Naive thymus-derived CD4-positive, alpha-beta T cell (primary cell): ENCODE measurements around the gene PNISR. TPM values are rescaled to one million over a fixed set of nuclear protein-coding genes. Genes with fewer than 3 reads are reported as not detected.
A peak's percentile ranks its signal among the peaks of the same experiment; 100 is the strongest.
"Not testable (repeated sequence)": the region's sequence is repeated elsewhere in the genome, so short reads cannot be mapped to it uniquely, and the experiment has no call there.

Experiments
- ATAC-seq: fragments of 150-1000 bp; cut with Tn5 transposase; 2 replicates; pipeline ENCODE4 v1.10.0; 2021; ENCODE audit warnings: mild to moderate bottlenecking, moderate library complexity
- CTCF ChIA-PET: fragments of 350-600 bp; sonication (Branson Sonifier 250); formaldehyde crosslinking; loops from one replicate; lab custom pipeline; 2021; ENCODE audit warnings: antibody characterized with exemption; lab: Charles Lee
- POLR2A ChIA-PET: fragments of 350-600 bp; sonication (Branson Sonifier 250); formaldehyde crosslinking; loops from one replicate; lab custom pipeline; 2021; ENCODE audit warnings: antibody characterized with exemption, inconsistent platforms; lab: Charles Lee
- DNase-seq, 9 donors: peaks; one replicate each; pipeline versions ENCODE4 v3.0.0 to v3.0.0-alpha.2; 2020 to 2022; ENCODE audit warnings: mixed read lengths in 1 of 9
- H3K27ac ChIP-seq: one replicate; pipeline ENCODE4 v1.7.0; 2013; ENCODE audit warnings: mild to moderate bottlenecking, low read depth, low read length, moderate library complexity
- H3K27me3 ChIP-seq, 2 donors: one replicate each; pipeline ENCODE4 v1.7.0; 2013; ENCODE audit warnings: low read length in 2 of 2, mild to moderate bottlenecking in 2 of 2, moderate library complexity in 2 of 2; ENCODE audit not compliant: control insufficient read depth in 2 of 2, insufficient read depth in 2 of 2
- H3K36me3 ChIP-seq, 3 experiments: 1 replicate in 2 of 3; 2 replicates in 1 of 3; pipeline ENCODE4 v1.7.0; 2013; ENCODE audit warnings: low read length in 3 of 3, mild to moderate bottlenecking in 3 of 3, moderate library complexity in 1 of 3; ENCODE audit not compliant: insufficient read depth in 3 of 3, control insufficient read depth in 2 of 3
- H3K4me1 ChIP-seq, 2 donors: one replicate each; pipeline ENCODE4 v1.7.0; 2013; ENCODE audit warnings: low read length in 2 of 2, mild to moderate bottlenecking in 2 of 2, moderate library complexity in 1 of 2; ENCODE audit not compliant: control insufficient read depth in 2 of 2, insufficient read depth in 2 of 2
- H3K4me3 ChIP-seq: 2 replicates; pipeline ENCODE4 v1.7.0; 2013; ENCODE audit warnings: mild to moderate bottlenecking, low read length
- H3K9me3 ChIP-seq, 3 experiments: 1 replicate in 2 of 3; 2 replicates in 1 of 3; pipeline ENCODE4 v1.7.0; 2013; ENCODE audit warnings: low read length in 3 of 3; ENCODE audit not compliant: control insufficient read depth in 2 of 3
- H3K27ac Mint-ChIP-seq, 9 donors: one replicate each; pipeline ENCODE4 v1.8.0; 2020 to 2022; ENCODE audit warnings: mixed read lengths in 9 of 9, mild to moderate bottlenecking in 8 of 9, moderate library complexity in 5 of 9, inconsistent platforms in 2 of 9
- H3K27me3 Mint-ChIP-seq, 5 donors: one replicate each; pipeline ENCODE4 v1.8.0; 2021 to 2022; ENCODE audit warnings: mixed read lengths in 5 of 5, mild to moderate bottlenecking in 1 of 5
- H3K36me3 Mint-ChIP-seq, 5 donors: one replicate each; pipeline ENCODE4 v1.8.0; 2020 to 2022; ENCODE audit warnings: mixed read lengths in 5 of 5, mild to moderate bottlenecking in 3 of 5, inconsistent platforms in 1 of 5
- H3K4me1 Mint-ChIP-seq, 7 donors: one replicate each; pipeline ENCODE4 v1.8.0; 2020 to 2022; ENCODE audit warnings: mixed read lengths in 7 of 7, mild to moderate bottlenecking in 3 of 7, inconsistent platforms in 1 of 7
- H3K4me3 Mint-ChIP-seq, 10 donors: one replicate each; pipeline ENCODE4 v1.8.0; 2020 to 2022; ENCODE audit warnings: mild to moderate bottlenecking in 10 of 10, mixed read lengths in 10 of 10, moderate library complexity in 6 of 10, inconsistent platforms in 2 of 10
- H3K9me3 Mint-ChIP-seq, 11 donors: one replicate each; pipeline ENCODE4 v1.8.0; 2020 to 2022; ENCODE audit warnings: mixed read lengths in 11 of 11, mild to moderate bottlenecking in 4 of 11, inconsistent platforms in 1 of 11, moderate library complexity in 1 of 11
- intact Hi-C, 2 donors: fragments of 100-400 bp; cut with micrococcal nuclease; formaldehyde crosslinking; loops; one replicate each; pipeline ENCODE4 v1.15.1; 2023
- polyA plus RNA-seq, 2 donors: library from polyadenylated mRNA; unstranded; fragments of 300-500 nt; fragmentation: Illumina TruSeq; gene quantifications; one replicate each; pipeline ENCODE4 v1.2.3, GENCODE V29; 2021
- total RNA-seq, 6 experiments: library from RNA in 5 of 6; stranded (reverse) in 5 of 6; gene quantifications; 1 replicate in 5 of 6; 2 replicates in 1 of 6; pipeline ENCODE4 v1.2.3 and lab custom pipeline; 2021 to 2026

PNISR gene
- 100 to 1,000 TPM; 146 to 423 (median 302) TPM for total RNA-seq
- 100 to 1,000 TPM in 1 of 2 donors, 10 to 100 TPM in 1; 75.2 to 102 TPM for polyA plus RNA-seq
- total RNA-seq (lab: John Stamatoyannopoulos, UW): 538 reads per million, percentile 98 among the genes with 10 or more reads in this experiment

- Mint-ChIP-seq H3K27me3 (peaks cover 0 to 2% (median 0%) of the 10 kb centered on the region in 5 donors), H3K36me3 (peaks cover 4 to 16% (median 10%) of the 10 kb centered on the region in 5 donors), H3K4me3 (peak within 1 kb of the TSS; percentile 91 to 100 (median 96)), H3K4me1 (peaks cover 47 to 82% (median 69%) of the 10 kb centered on the region in 7 donors), H3K27ac (peak within 1 kb of the TSS; percentile 96 to 100 (median 99)), H3K9me3 (peaks cover 0 to 7% (median 0%) of the 10 kb centered on the region in 11 donors)
- peak within 1 kb of the TSS; percentile 95 for H3K4me3 ChIP-seq
- peak; percentile 71 to 95 (median 92) for DNase-seq
- ChIA-PET POLR2A (interaction anchor here (0.8 to 3.3 kb wide), 11 partner anchors 8 to 146 kb away, joined by 3 to 34 read pairs (median 4); partner anchors contain the start of genes CCNC and COQ3), CTCF (interaction anchor here (0.6 to 1.3 kb wide), 2 partner anchors 14 to 94 kb away, joined by 3 to 9 read pairs; no protein-coding TSS in a partner anchor)
- intact Hi-C loops: loop anchor here (1.0 to 10.0 kb wide), 13 partner anchors 8 to 1460 kb away; partner anchors contain the start of genes ASCC3 (in 2 of the 2), CCNC (in 2 of the 2), COQ3 (in 2 of the 2) and FBXL4 (in 2 of the 2)
- peak; percentile 85 for ATAC-seq
- H3K27ac ChIP-seq: peak within 1 kb of the TSS; percentile 93
- peaks cover 0 to 4% (median 0%) of the 10 kb centered on the region in 3 experiments for H3K36me3 ChIP-seq
- peaks cover 37 to 51% of the 10 kb centered on the region in 2 donors for H3K4me1 ChIP-seq
- H3K9me3 ChIP-seq: no peaks in the 10 kb centered on the region
- no peaks in the 10 kb centered on the region for H3K27me3 ChIP-seq
Observed at GRCh38 chr6:99424761-99425646, at the start of gene PNISR. Gene PNISR (minus strand): TSS chr6:99425308. CDS start chr6:99414659, 10,649 bp downstream.

- H3K27ac Mint-ChIP-seq: peak overlapping the region in 1 of 9 donors; percentile 34
- peaks cover 3 to 22% (median 10%) of the 10 kb centered on the region in 5 donors for H3K36me3 Mint-ChIP-seq
- no peak for DNase-seq
- intact Hi-C loops: no loop called here
- no peak overlapping the region for H3K4me3 Mint-ChIP-seq
- ChIA-PET POLR2A (no interaction called here), CTCF (interaction anchor here (0.7 to 1.1 kb wide), 2 partner anchors 45 to 528 kb away, joined by 3 read pairs; no protein-coding TSS in a partner anchor)
- H3K27me3 Mint-ChIP-seq: no peaks in the 10 kb centered on the region
- no peaks in the 10 kb centered on the region for H3K4me1 Mint-ChIP-seq
- Histone ChIP-seq H3K4me3 (no peak overlapping the region), H3K4me1 (no peaks in the 10 kb centered on the region), H3K27ac (no peak overlapping the region), H3K9me3 (no peaks in the 10 kb centered on the region), H3K27me3 (no peaks in the 10 kb centered on the region), H3K36me3 (peaks cover 0 to 5% (median 0%) of the 10 kb centered on the region in 3 experiments)
- peaks cover 0 to 4% (median 0%) of the 10 kb centered on the region in 11 donors for H3K9me3 Mint-ChIP-seq
- no peak for ATAC-seq
Observed at GRCh38 chr6:99473730-99474129, 48.6 kb upstream of the PNISR start.

GRCh38 chr6:99471638-99472037 lies 46.5 kb upstream of the PNISR start:
- H3K27me3 Mint-ChIP-seq: no peaks in the 10 kb centered on the region
- no peak overlapping the region for H3K4me3 Mint-ChIP-seq
- H3K4me1 Mint-ChIP-seq: no peaks in the 10 kb centered on the region
- no peaks in the 10 kb centered on the region for H3K9me3 Mint-ChIP-seq
- peaks cover 0 to 16% (median 4%) of the 10 kb centered on the region in 5 donors for H3K36me3 Mint-ChIP-seq
- Histone ChIP-seq H3K27ac (no peak overlapping the region), H3K4me3 (no peak overlapping the region), H3K4me1 (no peaks in the 10 kb centered on the region), H3K36me3 (peaks cover 0 to 5% (median 0%) of the 10 kb centered on the region in 3 experiments), H3K9me3 (no peaks in the 10 kb centered on the region), H3K27me3 (no peaks in the 10 kb centered on the region)
- no peak overlapping the region for H3K27ac Mint-ChIP-seq
- ChIA-PET CTCF (interaction anchor here (1.2 kb wide), 1 partner anchor 274 kb away, joined by 8 read pairs; no protein-coding TSS in a partner anchor), POLR2A (no interaction called here)
- ATAC-seq: no peak
- DNase-seq: no peak
- intact Hi-C loops: no loop called here

GRCh38 chr6:99467509-99468106 lies 42.5 kb upstream of the PNISR start:
- Mint-ChIP-seq H3K4me1 (no peaks in the 10 kb centered on the region), H3K4me3 (no peak overlapping the region), H3K27ac (no peak overlapping the region), H3K27me3 (no peaks in the 10 kb centered on the region), H3K9me3 (no peaks in the 10 kb centered on the region), H3K36me3 (peaks cover 0 to 6% (median 0%) of the 10 kb centered on the region in 5 donors)
- no peak overlapping the region for H3K27ac ChIP-seq
- no peaks in the 10 kb centered on the region for H3K36me3 ChIP-seq
- ChIA-PET CTCF (interaction anchor here (0.5 to 2.3 kb wide), 7 partner anchors 10 to 401 kb away, joined by 3 to 32 read pairs (median 3); no protein-coding TSS in a partner anchor), POLR2A (no interaction called here)
- DNase-seq (peak in 5 of 9 donors; percentile 4 to 39 (median 26)), ATAC-seq (no peak)
- no peaks in the 10 kb centered on the region for H3K27me3 ChIP-seq
- H3K4me3 ChIP-seq: no peak overlapping the region
- H3K4me1 ChIP-seq: no peaks in the 10 kb centered on the region
- intact Hi-C loops: loop anchor here (1.0 to 10.0 kb wide), 12 partner anchors 100 to 1195 kb away; partner anchors contain the start of gene CCNC (in 1 of the 2)
- no peaks in the 10 kb centered on the region for H3K9me3 ChIP-seq

GRCh38 chr6:99459133-99459532 lies 34.0 kb upstream of the PNISR start:
- H3K27me3 Mint-ChIP-seq, H3K36me3 ChIP-seq, DNase-seq, H3K9me3 ChIP-seq, POLR2A ChIA-PET, H3K4me3 ChIP-seq, ATAC-seq, H3K27ac ChIP-seq, H3K4me1 ChIP-seq, H3K4me3 Mint-ChIP-seq, H3K4me1 Mint-ChIP-seq, H3K27me3 ChIP-seq, H3K27ac Mint-ChIP-seq, intact Hi-C loops: not testable (repeated sequence)
- CTCF ChIA-PET: interaction anchor here (1.1 kb wide), 1 partner anchor 286 kb away, joined by 3 read pairs; no protein-coding TSS in a partner anchor
- Mint-ChIP-seq H3K36me3 (peaks cover 0 to 26% (median 19%) of the 10 kb centered on the region in 5 donors), H3K9me3 (peaks cover 0 to 30% (median 8%) of the 10 kb centered on the region in 11 donors)

GRCh38 chr6:99458319-99458718 lies 33.2 kb upstream of the PNISR start:
- no peak overlapping the region for H3K27ac ChIP-seq
- Mint-ChIP-seq H3K9me3 (peaks cover 0 to 36% (median 11%) of the 10 kb centered on the region in 11 donors), H3K4me3 (no peak overlapping the region), H3K36me3 (peaks cover 0 to 29% (median 22%) of the 10 kb centered on the region in 5 donors), H3K4me1 (peaks cover 0 to 2% (median 0%) of the 10 kb centered on the region in 7 donors), H3K27me3 (no peaks in the 10 kb centered on the region), H3K27ac (no peak overlapping the region)
- intact Hi-C loops: no loop called here
- peaks cover 0 to 11% (median 0%) of the 10 kb centered on the region in 3 experiments for H3K9me3 ChIP-seq
- no peaks in the 10 kb centered on the region for H3K36me3 ChIP-seq
- H3K4me3 ChIP-seq: no peak overlapping the region
- no peak for ATAC-seq
- no peak for DNase-seq
- H3K27me3 ChIP-seq: no peaks in the 10 kb centered on the region
- ChIA-PET POLR2A (interaction anchor here (1.0 kb wide), 1 partner anchor 15 kb away, joined by 3 read pairs; no protein-coding TSS in a partner anchor), CTCF (interaction anchor here (0.8 to 1.1 kb wide), 2 partner anchors 9 to 287 kb away, joined by 3 read pairs; no protein-coding TSS in a partner anchor)
- no peaks in the 10 kb centered on the region for H3K4me1 ChIP-seq
